MG63 (cell line): Measurements from ENCODE around the gene PVALB. TPM values are rescaled to one million over a fixed set of nuclear protein-coding genes. Genes with fewer than 3 reads are reported as not detected.

Experiments
- DNase-seq: peaks from one replicate; pipeline ENCODE4 v3.0.0-alpha.2; 2020
- H3K27me3 ChIP-seq: fragments of 250-450 bp; sonication (Bioruptor Pico); 2 replicates; pipeline ENCODE4 v1.5.1; 2020; ENCODE audit warnings: mild to moderate bottlenecking, moderate library complexity
- H3K36me3 ChIP-seq: fragments of 250-450 bp; sonication (Bioruptor Pico); 2 replicates; pipeline ENCODE4 v1.5.1; 2020; ENCODE audit warnings: mild to moderate bottlenecking, moderate library complexity
- H3K4me3 ChIP-seq: fragments of 250-450 bp; sonication (Bioruptor Pico); 2 replicates; pipeline ENCODE4 v1.5.1; 2020; ENCODE audit warnings: mild to moderate bottlenecking, moderate library complexity
- H3K9me3 ChIP-seq: fragments of 250-450 bp; sonication (Bioruptor Pico); 2 replicates; pipeline ENCODE4 v1.5.1; 2020; ENCODE audit warnings: mild to moderate bottlenecking, moderate library complexity
- total RNA-seq: library from RNA; depleted of rRNA; stranded (reverse); fragments of >200 nt; shearing (Covaris generic); gene quantifications from 2 replicates; pipeline ENCODE4 v1.2.3, GENCODE V29; 2014; ENCODE audit warnings: low replicate concordance

Gene PVALB
- total RNA-seq, 1 experiment from 2014 or later: not detected

DNA sequence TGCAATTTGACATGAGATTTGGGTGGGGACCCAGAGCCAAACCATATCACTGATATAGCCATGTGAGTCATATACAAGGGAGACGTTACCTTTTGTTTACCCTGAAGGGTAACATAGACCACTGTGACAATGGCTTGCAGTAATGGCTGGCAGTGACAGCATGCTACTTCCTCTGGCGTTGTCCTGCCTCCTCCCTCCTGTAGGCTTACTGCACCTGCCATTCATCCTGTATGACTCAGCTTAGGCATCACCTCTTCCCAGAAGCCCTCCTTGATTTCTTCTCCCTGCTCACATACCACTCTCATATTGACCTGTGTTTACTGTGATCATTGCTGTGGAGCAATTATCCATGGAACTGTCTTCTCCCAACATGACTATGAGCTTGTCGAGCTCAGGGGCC, 12.0 kb upstream of the PVALB start:
- peaks cover 6% of the 10 kb centered on the region; the same call in 1 of the 2 replicates for H3K27me3 ChIP-seq
- DNase-seq: no peak
- no peaks in the 10 kb centered on the region for H3K36me3 ChIP-seq
- no peaks in the 10 kb centered on the region for H3K9me3 ChIP-seq
- no peak overlapping the region for H3K4me3 ChIP-seq

DNA sequence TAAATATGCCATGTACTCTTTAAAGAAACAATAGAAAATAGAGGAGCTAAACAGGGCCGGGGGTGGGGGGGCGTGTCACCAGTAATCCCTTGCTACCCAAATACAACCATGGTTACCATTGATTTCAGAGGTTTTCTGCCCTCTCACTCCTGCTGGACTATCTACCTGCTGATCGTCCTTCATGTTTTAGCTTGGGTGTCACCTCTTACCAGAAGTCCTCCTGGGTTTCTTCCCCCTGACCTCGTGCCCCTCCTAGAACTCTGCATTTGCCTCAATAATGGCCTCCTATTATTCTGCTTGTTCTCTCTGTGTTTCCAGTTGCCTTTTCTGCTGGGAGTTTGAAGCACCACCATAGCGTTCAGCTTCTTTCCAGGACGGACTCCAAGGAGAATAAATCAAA, 9.4 kb upstream of the PVALB start:
- H3K36me3 ChIP-seq: no peaks in the 10 kb centered on the region
- no peak overlapping the region for H3K4me3 ChIP-seq
- H3K9me3 ChIP-seq: no peaks in the 10 kb centered on the region
- peaks cover 6% of the 10 kb centered on the region; the same call in 1 of the 2 replicates for H3K27me3 ChIP-seq
- no peak for DNase-seq

DNA sequence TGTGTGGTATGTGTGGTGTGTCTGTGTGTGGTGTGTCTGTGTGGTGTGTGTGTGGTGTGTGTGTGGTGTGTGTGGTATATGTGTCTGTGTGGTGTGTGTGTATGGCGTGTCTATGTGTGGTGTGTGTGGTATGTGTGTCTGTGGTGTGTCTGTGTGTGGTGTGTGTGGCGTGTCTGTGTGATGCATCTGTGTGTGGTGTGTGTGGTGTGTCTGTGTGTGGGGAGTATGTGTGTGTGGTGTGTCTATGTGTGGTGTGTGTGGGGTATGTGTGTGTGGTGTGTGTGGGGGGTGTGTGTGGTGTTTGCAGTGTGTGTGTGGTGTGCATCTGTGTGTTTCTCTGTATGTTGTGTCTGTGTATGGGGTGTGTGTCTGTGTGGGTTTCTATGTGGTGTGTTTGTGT, 7.8 kb upstream of the PVALB start:
- DNase-seq: no peak
- H3K27me3 ChIP-seq: peaks cover 2% of the 10 kb centered on the region
- no peaks in the 10 kb centered on the region for H3K9me3 ChIP-seq
- no peaks in the 10 kb centered on the region for H3K36me3 ChIP-seq
- H3K4me3 ChIP-seq: no peak overlapping the region

- H3K27me3 ChIP-seq: peaks cover 3% of the 10 kb centered on the region
- no peaks in the 10 kb centered on the region for H3K9me3 ChIP-seq
- no peak overlapping the region for H3K4me3 ChIP-seq
- H3K36me3 ChIP-seq: no peaks in the 10 kb centered on the region
- DNase-seq: no peak
Observed at GRCh38 chr22:36823186-36823839, 6.5 kb upstream of the PVALB start.

GRCh38 chr22:36822581-36822980, 5.7 kb upstream of the PVALB start:
- Histone ChIP-seq H3K36me3 (no peaks in the 10 kb centered on the region), H3K9me3 (no peaks in the 10 kb centered on the region), H3K27me3 (peaks cover 6% of the 10 kb centered on the region), H3K4me3 (no peak overlapping the region)
- DNase-seq: no peak

- no peaks in the 10 kb centered on the region for H3K9me3 ChIP-seq
- no peaks in the 10 kb centered on the region for H3K36me3 ChIP-seq
- DNase-seq: no peak
- H3K4me3 ChIP-seq: no peak overlapping the region
- H3K27me3 ChIP-seq: peaks cover 37% of the 10 kb centered on the region
Observed at GRCh38 chr22:36819112-36819511, 2.3 kb upstream of the PVALB start.

GRCh38 chr22:36818010-36818642, 1.3 kb upstream of the PVALB start:
- H3K4me3 ChIP-seq: no peak overlapping the region
- peaks cover 39% of the 10 kb centered on the region for H3K27me3 ChIP-seq
- no peaks in the 10 kb centered on the region for H3K36me3 ChIP-seq
- no peaks in the 10 kb centered on the region for H3K9me3 ChIP-seq
- peak; percentile 26 for DNase-seq

GRCh38 chr22:36817525-36817848, 652 bp upstream of the PVALB start:
- H3K9me3 ChIP-seq: no peaks in the 10 kb centered on the region
- H3K27me3 ChIP-seq: peaks cover 39% of the 10 kb centered on the region

DNA sequence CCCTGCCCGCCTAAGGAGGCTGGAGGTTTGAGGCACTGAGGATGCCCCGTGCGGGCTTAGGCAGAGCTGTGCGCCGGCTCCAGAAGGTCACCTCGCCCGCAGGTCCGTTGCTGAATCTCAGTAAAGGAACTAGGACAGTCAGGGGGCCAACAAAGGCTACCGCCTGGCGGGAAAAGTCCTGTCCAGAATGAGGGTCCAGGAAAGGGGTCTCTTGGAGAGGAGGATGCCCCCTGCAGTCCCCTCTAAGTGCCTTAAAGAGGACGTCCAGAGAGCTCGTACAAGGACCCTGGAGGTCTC, 548 bp downstream of the PVALB start:
- H3K36me3 ChIP-seq: no peaks in the 10 kb centered on the region
- H3K4me3 ChIP-seq: no peak overlapping the region
- H3K27me3 ChIP-seq: peaks cover 39% of the 10 kb centered on the region
- H3K9me3 ChIP-seq: no peaks in the 10 kb centered on the region
- peak; percentile 8 for DNase-seq

More at GRCh38 chr22:36817525-36817848, 652 bp upstream of the PVALB start:
- Histone ChIP-seq H3K36me3 (no peaks in the 10 kb centered on the region), H3K4me3 (no peak overlapping the region)
- DNase-seq: no peak

DNA sequence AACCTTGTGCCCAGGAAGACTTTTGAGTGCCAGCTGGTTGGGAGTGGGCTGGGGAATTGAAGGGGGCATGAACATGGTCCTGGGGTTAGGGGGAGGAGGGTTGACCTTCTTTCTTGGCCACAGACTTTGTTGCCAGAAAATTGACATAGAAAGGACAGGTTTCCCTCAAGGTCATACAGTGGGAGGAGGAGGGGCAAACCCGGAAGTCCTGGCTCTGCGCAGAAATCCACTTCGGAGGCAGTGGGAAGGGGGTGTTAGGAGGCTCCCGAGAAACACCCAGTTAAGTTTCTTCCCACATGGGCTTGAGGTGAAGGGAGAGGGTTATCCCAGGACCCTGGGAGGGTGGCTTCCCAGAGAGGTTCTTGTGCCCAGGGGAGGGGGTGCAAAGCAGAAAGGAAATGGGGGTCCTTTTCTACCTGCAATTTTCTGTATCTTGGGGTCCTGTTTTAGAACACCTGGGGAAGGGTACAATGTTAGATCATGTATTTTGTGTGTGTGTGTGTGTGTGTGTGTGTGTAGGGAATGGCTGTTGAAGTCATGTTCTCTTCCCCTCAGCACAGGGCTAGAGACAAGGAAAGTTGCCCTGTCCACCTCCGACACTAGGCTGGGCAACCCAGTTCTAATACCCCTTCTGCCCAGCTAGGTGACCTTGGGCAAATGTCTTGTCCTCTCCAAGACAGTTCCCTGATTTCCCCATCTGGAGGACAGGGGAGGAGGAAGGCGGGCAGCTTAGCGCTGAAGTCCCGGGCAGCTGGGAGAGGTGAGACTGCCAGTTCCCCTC, 1.1 kb downstream of the PVALB start:
- peaks cover 39% of the 10 kb centered on the region for H3K27me3 ChIP-seq
- H3K36me3 ChIP-seq: no peaks in the 10 kb centered on the region
- no peaks in the 10 kb centered on the region for H3K9me3 ChIP-seq
- no peak for DNase-seq
- no peak overlapping the region for H3K4me3 ChIP-seq

DNA sequence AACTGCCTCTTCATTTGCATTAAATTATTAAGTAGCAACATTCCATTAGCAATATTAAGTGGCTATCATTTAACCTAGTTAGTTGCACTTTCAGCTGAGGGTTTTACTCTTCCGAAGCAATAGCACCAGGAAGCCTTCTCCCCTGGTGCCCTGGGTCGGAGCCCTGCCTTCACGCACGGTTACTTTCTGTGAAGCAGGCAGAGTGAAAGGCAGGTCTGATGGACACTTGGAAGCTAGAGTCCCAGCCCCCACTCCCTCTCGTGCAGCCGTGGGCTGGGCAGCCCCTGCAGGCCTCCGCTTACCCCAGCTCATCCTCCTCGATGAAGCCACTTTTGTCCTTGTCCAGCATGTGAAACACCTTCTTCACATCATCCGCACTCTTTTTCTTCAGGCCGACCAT, 2.0 kb downstream of the PVALB start:
- Histone ChIP-seq H3K36me3 (no peaks in the 10 kb centered on the region), H3K4me3 (no peak overlapping the region), H3K27me3 (peaks cover 39% of the 10 kb centered on the region), H3K9me3 (no peaks in the 10 kb centered on the region)
- no peak for DNase-seq

DNA sequence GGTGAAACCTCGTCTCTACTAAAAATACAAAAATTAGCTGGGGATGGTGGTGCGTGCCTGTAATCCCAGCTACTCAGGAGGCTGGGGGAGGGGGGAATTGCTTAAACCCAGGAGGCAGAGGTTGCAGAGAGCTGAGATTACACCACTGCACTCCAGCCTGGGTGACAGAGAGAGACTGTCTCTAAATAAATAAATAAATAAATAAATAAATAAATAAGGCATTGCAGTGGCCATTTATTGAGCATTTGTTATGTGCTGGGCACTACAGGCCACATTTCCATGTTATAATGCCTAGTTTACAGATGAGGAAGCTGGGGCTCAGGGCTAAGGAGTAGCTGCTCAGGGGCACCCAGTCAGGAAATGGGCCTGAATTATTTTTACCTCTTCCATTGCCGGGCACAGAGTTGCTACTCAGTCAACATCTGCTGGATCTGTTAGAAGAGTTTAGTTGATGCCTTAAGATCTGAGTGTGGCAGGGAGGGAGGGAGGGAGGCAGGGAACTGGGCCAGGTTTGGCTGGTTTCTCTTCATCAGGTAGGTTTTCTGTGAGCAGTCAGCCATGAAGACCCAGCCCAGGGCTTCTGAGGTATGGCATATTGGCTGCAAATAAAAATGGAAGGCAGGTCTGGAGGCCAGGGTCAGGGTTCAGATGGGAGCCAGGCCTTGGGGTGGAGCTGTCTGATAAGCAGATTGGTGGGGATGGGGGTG, 5.6 kb downstream of the PVALB start:
- no peak overlapping the region for H3K4me3 ChIP-seq
- no peak for DNase-seq
- no peaks in the 10 kb centered on the region for H3K9me3 ChIP-seq
- no peaks in the 10 kb centered on the region for H3K36me3 ChIP-seq
- H3K27me3 ChIP-seq: peaks cover 26% of the 10 kb centered on the region

- H3K27me3 ChIP-seq: peaks cover 21% of the 10 kb centered on the region
- H3K9me3 ChIP-seq: no peaks in the 10 kb centered on the region
- H3K4me3 ChIP-seq: no peak overlapping the region
- no peak for DNase-seq
- no peaks in the 10 kb centered on the region for H3K36me3 ChIP-seq
Observed at GRCh38 chr22:36809351-36809750, 7.5 kb downstream of the PVALB start.

DNA sequence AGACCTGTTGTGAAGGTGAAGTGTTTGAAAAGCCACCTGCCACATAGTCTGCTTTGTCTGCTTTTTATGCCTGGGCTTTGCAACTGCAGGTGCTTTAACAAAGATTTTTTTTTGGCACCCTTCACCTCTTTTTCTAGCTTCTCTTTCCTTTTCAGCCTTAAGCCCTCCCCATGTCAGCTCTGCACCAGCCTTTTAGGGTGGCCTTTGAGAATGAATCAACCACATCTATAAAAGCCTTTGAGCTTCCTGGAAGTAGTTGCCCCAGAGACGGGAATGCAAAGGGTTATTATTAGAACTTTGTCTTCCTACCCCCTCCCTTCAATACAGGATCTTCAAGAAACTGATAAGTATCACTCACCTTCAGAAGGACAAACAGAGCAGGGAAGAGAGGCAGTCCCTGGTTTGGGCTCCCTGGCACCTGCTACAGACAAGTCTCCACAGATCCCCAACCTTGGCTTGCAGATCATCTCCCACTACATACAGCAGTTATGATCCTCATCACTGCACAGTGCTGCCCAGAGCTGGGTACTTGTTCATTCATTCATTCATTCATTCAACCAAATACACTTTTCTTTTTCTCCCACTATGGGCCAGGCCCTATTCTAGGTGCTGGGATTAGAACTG, 8.0 kb downstream of the PVALB start:
- DNase-seq: no peak
- peaks cover 25% of the 10 kb centered on the region for H3K27me3 ChIP-seq
- H3K36me3 ChIP-seq: no peaks in the 10 kb centered on the region
- no peak overlapping the region for H3K4me3 ChIP-seq
- no peaks in the 10 kb centered on the region for H3K9me3 ChIP-seq

DNA sequence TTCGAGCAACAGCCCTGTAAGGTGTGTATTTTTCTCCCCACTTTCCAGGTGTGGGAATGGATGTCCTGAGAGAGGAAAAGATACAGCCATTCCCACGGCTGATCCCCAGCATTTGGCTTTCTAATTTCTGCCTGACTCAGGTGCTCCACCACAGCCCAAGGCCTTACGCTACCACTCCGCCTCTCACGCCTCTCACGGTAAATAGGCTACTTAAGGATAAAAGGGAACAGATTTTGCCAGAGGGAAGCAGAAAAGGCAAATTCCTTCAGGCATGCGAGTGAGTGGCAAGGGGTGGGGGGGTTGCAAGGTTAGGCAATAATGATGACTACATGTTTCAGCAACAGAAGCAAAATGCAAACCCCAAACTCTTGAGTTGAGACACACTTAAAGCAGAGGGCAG, 9.2 kb downstream of the PVALB start:
- Histone ChIP-seq H3K4me3 (no peak overlapping the region), H3K36me3 (no peaks in the 10 kb centered on the region), H3K27me3 (peaks cover 32% of the 10 kb centered on the region)

DNA sequence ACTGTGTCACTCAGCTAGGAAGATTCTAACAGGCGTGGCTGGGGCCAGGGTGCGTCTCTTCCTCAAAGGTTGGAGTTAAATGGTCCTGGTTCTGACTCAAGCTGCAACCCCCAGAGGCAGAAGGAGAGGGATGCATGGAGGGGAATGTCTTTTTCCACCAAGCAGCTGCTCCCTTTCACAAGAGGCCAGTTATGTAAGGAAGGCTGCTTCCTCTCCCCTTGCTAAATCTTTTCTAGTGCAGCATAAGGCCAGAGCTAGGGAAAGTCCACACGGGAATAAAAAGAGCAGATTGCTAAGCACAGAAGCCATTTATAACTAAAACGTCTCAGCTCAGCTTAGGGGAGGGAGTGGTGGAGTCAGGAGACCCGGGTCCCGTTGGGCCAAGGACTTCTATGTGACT, 10.0 kb downstream of the PVALB start:
- Histone ChIP-seq H3K36me3 (no peaks in the 10 kb centered on the region), H3K9me3 (no peaks in the 10 kb centered on the region), H3K4me3 (no peak overlapping the region), H3K27me3 (peaks cover 32% of the 10 kb centered on the region)
- DNase-seq: no peak

More for the DNA sequence above, 9.2 kb downstream of the PVALB start:
- H3K9me3 ChIP-seq: no peaks in the 10 kb centered on the region
- DNase-seq: no peak

DNA sequence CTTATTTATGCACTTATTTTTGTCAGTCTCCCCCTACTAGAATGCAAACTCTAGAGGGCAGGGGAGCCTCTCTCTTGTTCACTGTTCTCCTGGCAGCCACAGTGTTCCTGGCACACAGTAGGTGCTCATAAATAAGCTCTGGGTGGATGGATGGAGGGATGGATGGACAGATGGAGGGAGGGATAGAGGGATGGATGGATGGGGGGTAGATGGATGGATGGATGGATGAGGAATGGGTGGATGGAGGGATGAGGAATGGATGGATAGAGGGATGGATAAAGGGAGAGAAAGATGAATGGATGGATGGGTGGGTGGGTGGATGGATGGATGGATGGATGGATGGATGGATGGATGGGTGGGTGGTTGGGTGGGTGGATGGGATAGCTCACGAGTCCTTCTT, 13.5 kb downstream of the PVALB start:
- Histone ChIP-seq H3K9me3 (no peaks in the 10 kb centered on the region), H3K27me3 (peaks cover 32% of the 10 kb centered on the region), H3K4me3 (no peak overlapping the region), H3K36me3 (no peaks in the 10 kb centered on the region)
- no peak for DNase-seq
